ENCODE data around the gene GRM8. TPM values are rescaled to one million over a fixed set of nuclear protein-coding genes. Genes with fewer than 3 reads are reported as not detected.

Gene GRM8
- total and polyA plus RNA-seq, 7 donors = 0.08 TPM; not detected in 6

DNA sequence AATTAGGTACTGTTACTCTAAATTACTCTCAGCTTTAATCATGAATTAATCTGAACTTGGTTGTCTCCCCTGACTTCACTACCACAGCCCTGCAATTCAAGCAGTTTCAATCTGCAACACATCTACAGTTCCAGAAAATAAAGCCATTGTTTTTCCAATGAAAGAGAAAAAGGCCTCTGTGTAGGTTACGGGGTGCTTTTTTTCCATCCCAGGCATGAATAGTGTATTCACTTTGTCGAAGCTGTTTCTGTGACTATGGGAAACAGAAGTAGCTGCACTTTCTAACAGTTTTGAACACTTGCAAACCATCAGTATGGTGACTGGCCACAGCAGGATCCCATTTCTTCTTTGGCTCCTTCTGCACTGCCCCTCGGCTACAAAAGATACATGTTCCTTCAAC is 460.2 kb downstream of the GRM8 start:
- H3K4me3 ChIP-seq = no peak overlapping the region
- ATAC-seq = no peak
- H3K27me3 ChIP-seq (ENCODE audit: insufficient read depth in 3 of 3, low read length in 2 of 3) = no peaks in the 10 kb centered on the region
- H3K9me3 ChIP-seq = no peaks in the 10 kb centered on the region
- intact Hi-C loops (cut with DNase I) = no loop called here
- H3K4me1 ChIP-seq = no peaks in the 10 kb centered on the region
- WGBS, 3 donors = 61 to 78% (median 66%) methylated on average over 3 of the region's 3 CpGs
- H3K36me3 ChIP-seq (ENCODE audit: insufficient read depth in 1 of 2, low read depth in 1 of 2) = no peaks in the 10 kb centered on the region
- no peak overlapping the region for H3K27ac ChIP-seq
- no peak for DNase-seq
- TF ChIP-seq, protein P1, sequence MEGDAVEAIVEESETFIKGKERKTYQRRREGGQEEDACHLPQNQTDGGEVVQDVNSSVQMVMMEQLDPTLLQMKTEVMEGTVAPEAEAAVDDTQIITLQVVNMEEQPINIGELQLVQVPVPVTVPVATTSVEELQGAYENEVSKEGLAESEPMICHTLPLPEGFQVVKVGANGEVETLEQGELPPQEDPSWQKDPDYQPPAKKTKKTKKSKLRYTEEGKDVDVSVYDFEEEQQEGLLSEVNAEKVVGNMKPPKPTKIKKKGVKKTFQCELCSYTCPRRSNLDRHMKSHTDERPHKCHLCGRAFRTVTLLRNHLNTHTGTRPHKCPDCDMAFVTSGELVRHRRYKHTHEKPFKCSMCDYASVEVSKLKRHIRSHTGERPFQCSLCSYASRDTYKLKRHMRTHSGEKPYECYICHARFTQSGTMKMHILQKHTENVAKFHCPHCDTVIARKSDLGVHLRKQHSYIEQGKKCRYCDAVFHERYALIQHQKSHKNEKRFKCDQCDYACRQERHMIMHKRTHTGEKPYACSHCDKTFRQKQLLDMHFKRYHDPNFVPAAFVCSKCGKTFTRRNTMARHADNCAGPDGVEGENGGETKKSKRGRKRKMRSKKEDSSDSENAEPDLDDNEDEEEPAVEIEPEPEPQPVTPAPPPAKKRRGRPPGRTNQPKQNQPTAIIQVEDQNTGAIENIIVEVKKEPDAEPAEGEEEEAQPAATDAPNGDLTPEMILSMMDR (IDR thresholded peaks at IDR 0.05) = no peak

GRCh38 chr7:126791306-126791705 is 461.4 kb downstream of the GRM8 start:
- ATAC-seq = no peak
- TF ChIP-seq, protein P1 (IDR thresholded peaks at IDR 0.05) = no peak

DNA sequence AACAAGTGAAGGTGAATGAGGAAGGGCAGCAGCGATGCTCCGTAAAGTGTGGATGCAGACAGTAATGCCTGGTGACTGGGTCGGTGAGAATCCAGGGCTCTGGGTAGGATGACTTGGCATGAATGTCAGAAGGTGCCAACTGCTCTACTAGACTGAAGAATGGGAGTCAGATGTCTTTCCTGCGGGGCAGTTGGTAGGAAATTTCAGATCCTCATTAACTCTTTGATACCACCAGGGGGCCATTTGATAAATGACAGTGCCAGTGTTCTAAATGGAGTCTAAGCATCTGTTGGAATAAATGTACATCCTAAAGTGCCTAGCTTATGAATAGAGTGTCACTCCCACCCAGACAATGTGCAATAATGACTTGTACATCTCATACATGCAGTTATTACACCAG is 462.0 kb downstream of the GRM8 start:
- Histone ChIP-seq H3K36me3 (ENCODE audit: insufficient read depth in 1 of 2, low read depth in 1 of 2) (no peaks in the 10 kb centered on the region), H3K4me3 (no peak overlapping the region), H3K9me3 (no peaks in the 10 kb centered on the region), H3K27me3 (ENCODE audit: insufficient read depth in 3 of 3, low read length in 2 of 3) (no peaks in the 10 kb centered on the region), H3K27ac (no peak overlapping the region), H3K4me1 (no peaks in the 10 kb centered on the region)
- no peak for DNase-seq
- WGBS, 3 donors = 62 to 79% (median 70%) methylated on average over 4 of the region's 4 CpGs
- intact Hi-C loops (cut with DNase I) = no loop called here
- ATAC-seq = no peak
- TF ChIP-seq, protein P1 (IDR thresholded peaks at IDR 0.05) = no peak

More at GRCh38 chr7:126791306-126791705, 461.4 kb downstream of the GRM8 start:
- intact Hi-C loops (cut with DNase I) = no loop called here
- no peak for DNase-seq
- H3K36me3 ChIP-seq (ENCODE audit: insufficient read depth in 1 of 2, low read depth in 1 of 2) = no peaks in the 10 kb centered on the region
- H3K27me3 ChIP-seq (ENCODE audit: insufficient read depth in 3 of 3, low read length in 2 of 3) = no peaks in the 10 kb centered on the region
- H3K9me3 ChIP-seq = no peaks in the 10 kb centered on the region
- H3K27ac ChIP-seq = no peak overlapping the region
- no peaks in the 10 kb centered on the region for H3K4me1 ChIP-seq
- H3K4me3 ChIP-seq = no peak overlapping the region

DNA sequence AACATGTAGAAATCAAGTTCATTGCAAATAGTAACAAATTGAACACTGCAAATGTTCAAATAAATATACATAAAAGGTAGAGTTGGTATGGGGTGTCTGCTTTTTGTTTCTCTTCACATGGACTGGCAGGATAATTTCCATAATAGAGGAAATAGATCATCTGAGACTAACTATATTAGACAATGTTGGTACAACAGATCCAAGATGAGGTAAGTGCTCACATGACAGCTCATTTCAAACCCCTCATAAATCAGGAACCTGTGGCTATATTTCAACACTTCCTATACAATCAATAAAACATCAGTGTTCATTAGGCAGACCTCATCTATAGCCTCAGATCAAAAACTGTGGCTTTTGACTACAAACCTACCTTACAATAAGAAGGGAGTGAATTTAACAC is 469.1 kb downstream of the GRM8 start:
- DNase-seq = no peak
- ATAC-seq = no peak
- Histone ChIP-seq H3K9me3 (no peaks in the 10 kb centered on the region), H3K27me3 (ENCODE audit: insufficient read depth in 3 of 3, low read length in 2 of 3) (no peaks in the 10 kb centered on the region), H3K4me1 (no peaks in the 10 kb centered on the region), H3K36me3 (ENCODE audit: insufficient read depth in 1 of 2, low read depth in 1 of 2) (no peaks in the 10 kb centered on the region), H3K27ac (no peak overlapping the region), H3K4me3 (no peak overlapping the region)
- TF ChIP-seq, protein P1 (IDR thresholded peaks at IDR 0.05) = no peak
- intact Hi-C loops (cut with DNase I) = no loop called here

- Histone ChIP-seq H3K4me3 (no peak overlapping the region), H3K27me3 (ENCODE audit: insufficient read depth in 3 of 3, low read length in 2 of 3) (no peaks in the 10 kb centered on the region), H3K4me1 (no peaks in the 10 kb centered on the region), H3K27ac (no peak overlapping the region), H3K9me3 (no peaks in the 10 kb centered on the region), H3K36me3 (ENCODE audit: insufficient read depth in 1 of 2, low read depth in 1 of 2) (no peaks in the 10 kb centered on the region)
- DNase-seq (no peak), ATAC-seq (no peak)
- 81 to 85% (median 84%) methylated on average over 2 of the region's 2 CpGs for WGBS, 3 donors
- TF ChIP-seq, protein P1 (IDR thresholded peaks at IDR 0.05) = no peak
- intact Hi-C loops (cut with DNase I) = no loop called here
Measured at GRCh38 chr7:126780993-126781392, 471.7 kb downstream of the GRM8 start.
